ENCODE data around the gene WDR45. TPM values are rescaled to one million over a fixed set of nuclear protein-coding genes. Genes with fewer than 3 reads are reported as not detected.
A peak's percentile ranks its signal among the peaks of the same experiment; 100 is the strongest.

The WDR45 gene
- polyA plus RNA-seq, 1 donor from 2014 or later, result 26.5 TPM

GRCh38 chrX:49102190-49102589 lies 22.5 kb upstream of the WDR45 start:
- Histone ChIP-seq H3K27me3 (ENCODE audit: insufficient read depth, low read depth, low read length) (no peaks in the 10 kb centered on the region), H4K20me1 (ENCODE audit: insufficient read depth) (no peaks in the 10 kb centered on the region), H3K9me2 (ENCODE audit: insufficient read depth, low read length) (no peaks in the 10 kb centered on the region), H3K4me2 (ENCODE audit: low read length) (no peak overlapping the region), H3K9ac (ENCODE audit: low read length) (no peak overlapping the region), H3K36me3 (ENCODE audit: insufficient read depth, low read length) (no peaks in the 10 kb centered on the region), H3K9me3 (ENCODE audit: low read length) (no peaks in the 10 kb centered on the region), H3F3A (ENCODE audit: insufficient read depth, low read length, poor library complexity, severe bottlenecking) (no peaks in the 10 kb centered on the region), H3K27ac (ENCODE audit: low read length) (no peak overlapping the region), H3K79me2 (replicated peaks; ENCODE audit: insufficient read depth, low read length) (no peaks in the 10 kb centered on the region), H2AFZ (ENCODE audit: low read depth, low read length) (no peak overlapping the region), H3K4me3 (ENCODE audit: low read length) (no peak overlapping the region)
- TF ChIP-seq, protein P1, sequence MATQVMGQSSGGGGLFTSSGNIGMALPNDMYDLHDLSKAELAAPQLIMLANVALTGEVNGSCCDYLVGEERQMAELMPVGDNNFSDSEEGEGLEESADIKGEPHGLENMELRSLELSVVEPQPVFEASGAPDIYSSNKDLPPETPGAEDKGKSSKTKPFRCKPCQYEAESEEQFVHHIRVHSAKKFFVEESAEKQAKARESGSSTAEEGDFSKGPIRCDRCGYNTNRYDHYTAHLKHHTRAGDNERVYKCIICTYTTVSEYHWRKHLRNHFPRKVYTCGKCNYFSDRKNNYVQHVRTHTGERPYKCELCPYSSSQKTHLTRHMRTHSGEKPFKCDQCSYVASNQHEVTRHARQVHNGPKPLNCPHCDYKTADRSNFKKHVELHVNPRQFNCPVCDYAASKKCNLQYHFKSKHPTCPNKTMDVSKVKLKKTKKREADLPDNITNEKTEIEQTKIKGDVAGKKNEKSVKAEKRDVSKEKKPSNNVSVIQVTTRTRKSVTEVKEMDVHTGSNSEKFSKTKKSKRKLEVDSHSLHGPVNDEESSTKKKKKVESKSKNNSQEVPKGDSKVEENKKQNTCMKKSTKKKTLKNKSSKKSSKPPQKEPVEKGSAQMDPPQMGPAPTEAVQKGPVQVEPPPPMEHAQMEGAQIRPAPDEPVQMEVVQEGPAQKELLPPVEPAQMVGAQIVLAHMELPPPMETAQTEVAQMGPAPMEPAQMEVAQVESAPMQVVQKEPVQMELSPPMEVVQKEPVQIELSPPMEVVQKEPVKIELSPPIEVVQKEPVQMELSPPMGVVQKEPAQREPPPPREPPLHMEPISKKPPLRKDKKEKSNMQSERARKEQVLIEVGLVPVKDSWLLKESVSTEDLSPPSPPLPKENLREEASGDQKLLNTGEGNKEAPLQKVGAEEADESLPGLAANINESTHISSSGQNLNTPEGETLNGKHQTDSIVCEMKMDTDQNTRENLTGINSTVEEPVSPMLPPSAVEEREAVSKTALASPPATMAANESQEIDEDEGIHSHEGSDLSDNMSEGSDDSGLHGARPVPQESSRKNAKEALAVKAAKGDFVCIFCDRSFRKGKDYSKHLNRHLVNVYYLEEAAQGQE (IDR thresholded peaks at IDR 0.05; ENCODE audit: borderline replicate concordance), result no peak
- TF ChIP-seq EP300 (conservative IDR thresholded peaks at IDR 0.05; ENCODE audit: poor library complexity, severe bottlenecking), result no peak
- no peak for TF ChIP-seq SMC3 (conservative IDR thresholded peaks at IDR 0.05; ENCODE audit: poor library complexity)
- no peak for TF ChIP-seq MXI1 (conservative IDR thresholded peaks at IDR 0.05; ENCODE audit: poor library complexity, severe bottlenecking)

DNA sequence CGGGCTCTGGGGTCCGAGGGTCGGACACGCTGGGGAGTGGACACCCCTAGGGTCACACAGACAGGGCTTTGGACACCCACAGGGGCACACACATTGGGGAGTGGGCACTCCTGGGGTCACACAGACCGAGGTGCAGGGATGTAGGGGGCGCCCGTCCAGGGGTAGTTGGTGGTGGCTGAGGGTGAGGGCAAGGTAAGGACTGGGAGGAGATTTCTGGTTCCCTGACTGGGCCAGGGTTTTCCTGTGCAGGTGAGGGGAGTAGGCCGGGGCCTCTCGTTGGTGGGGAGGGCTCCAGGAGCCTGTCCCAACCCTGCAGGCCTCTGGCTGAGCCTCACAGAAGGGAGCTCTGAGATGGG lies 21.9 kb upstream of the WDR45 start:
- no peaks in the 10 kb centered on the region for H3K27me3 ChIP-seq (ENCODE audit: insufficient read depth, low read depth, low read length)
- H3K9me3 ChIP-seq (ENCODE audit: low read length), result no peaks in the 10 kb centered on the region
- H4K20me1 ChIP-seq (ENCODE audit: insufficient read depth), result no peaks in the 10 kb centered on the region
- H3K9ac ChIP-seq (ENCODE audit: low read length), result peak overlapping the region; percentile 36
- TF ChIP-seq, protein P1 (IDR thresholded peaks at IDR 0.05; ENCODE audit: borderline replicate concordance), result no peak
- no peak for TF ChIP-seq RAD21 (conservative IDR thresholded peaks at IDR 0.05)
- no peak for TF ChIP-seq EP300 (conservative IDR thresholded peaks at IDR 0.05; ENCODE audit: poor library complexity, severe bottlenecking)
- no peak for TF ChIP-seq MXI1 (conservative IDR thresholded peaks at IDR 0.05; ENCODE audit: poor library complexity, severe bottlenecking)
- TF ChIP-seq EZH2 (IDR thresholded peaks at IDR 0.05; ENCODE audit: borderline replicate concordance, insufficient read depth, low read length, poor library complexity, severe bottlenecking), result no peak
- TF ChIP-seq, protein P2, sequence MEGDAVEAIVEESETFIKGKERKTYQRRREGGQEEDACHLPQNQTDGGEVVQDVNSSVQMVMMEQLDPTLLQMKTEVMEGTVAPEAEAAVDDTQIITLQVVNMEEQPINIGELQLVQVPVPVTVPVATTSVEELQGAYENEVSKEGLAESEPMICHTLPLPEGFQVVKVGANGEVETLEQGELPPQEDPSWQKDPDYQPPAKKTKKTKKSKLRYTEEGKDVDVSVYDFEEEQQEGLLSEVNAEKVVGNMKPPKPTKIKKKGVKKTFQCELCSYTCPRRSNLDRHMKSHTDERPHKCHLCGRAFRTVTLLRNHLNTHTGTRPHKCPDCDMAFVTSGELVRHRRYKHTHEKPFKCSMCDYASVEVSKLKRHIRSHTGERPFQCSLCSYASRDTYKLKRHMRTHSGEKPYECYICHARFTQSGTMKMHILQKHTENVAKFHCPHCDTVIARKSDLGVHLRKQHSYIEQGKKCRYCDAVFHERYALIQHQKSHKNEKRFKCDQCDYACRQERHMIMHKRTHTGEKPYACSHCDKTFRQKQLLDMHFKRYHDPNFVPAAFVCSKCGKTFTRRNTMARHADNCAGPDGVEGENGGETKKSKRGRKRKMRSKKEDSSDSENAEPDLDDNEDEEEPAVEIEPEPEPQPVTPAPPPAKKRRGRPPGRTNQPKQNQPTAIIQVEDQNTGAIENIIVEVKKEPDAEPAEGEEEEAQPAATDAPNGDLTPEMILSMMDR (IDR thresholded peaks at IDR 0.05; ENCODE audit: poor library complexity, severe bottlenecking), result no peak
- no peak for TF ChIP-seq SMC3 (conservative IDR thresholded peaks at IDR 0.05; ENCODE audit: poor library complexity)
- no peak for TF ChIP-seq POLR2AphosphoS5 (IDR thresholded peaks at IDR 0.05)
- no peak for TF ChIP-seq TAF1 (IDR thresholded peaks at IDR 0.05; ENCODE audit: low read depth)
- H3F3A ChIP-seq (ENCODE audit: insufficient read depth, low read length, poor library complexity, severe bottlenecking), result no peaks in the 10 kb centered on the region
- peak overlapping the region; percentile 78 for H3K4me3 ChIP-seq (ENCODE audit: low read length)
- no peak overlapping the region for H3K4me2 ChIP-seq (ENCODE audit: low read length)
- no peaks in the 10 kb centered on the region for H3K36me3 ChIP-seq (ENCODE audit: insufficient read depth, low read length)
- H2AFZ ChIP-seq (ENCODE audit: low read depth, low read length), result no peak overlapping the region
- H3K27ac ChIP-seq (ENCODE audit: low read length), result no peak overlapping the region
- no peaks in the 10 kb centered on the region for H3K79me2 ChIP-seq (replicated peaks; ENCODE audit: insufficient read depth, low read length)
- no peaks in the 10 kb centered on the region for H3K9me2 ChIP-seq (ENCODE audit: insufficient read depth, low read length)
